Spleen (tissue), 11 donors: ENCODE measurements around the gene NXN. TPM values are rescaled to one million over a fixed set of nuclear protein-coding genes. Genes with fewer than 3 reads are reported as not detected.

Source experiments
- DNase-seq: peaks from one replicate; pipeline ENCODE4 v3.0.0-alpha.2; 2020
- H3K27ac ChIP-seq, 8 donors: fragments of 200-600 bp; sonication (generic) in 7 of 8; 1 replicate in 4 of 8; 2 replicates in 4 of 8; pipeline versions ENCODE4 v1.5.0 to v1.8.0; 2016 to 2021; ENCODE audit warnings: inconsistent platforms in 4 of 8, mild to moderate bottlenecking in 4 of 8, moderate library complexity in 1 of 8
- H3K27me3 ChIP-seq, 7 donors: fragments of 200-600 bp; sonication (generic) in 6 of 7; replicated peaks in 1 of 7; 1 replicate in 4 of 7; 2 replicates in 3 of 7; pipeline versions ENCODE4 v1.5.0 to v1.8.0; 2016 to 2021; ENCODE audit warnings: inconsistent platforms in 3 of 7, mild to moderate bottlenecking in 1 of 7
- H3K36me3 ChIP-seq, 6 donors: fragments of 200-600 bp; sonication (generic) in 5 of 6; 1 replicate in 4 of 6; 2 replicates in 2 of 6; pipeline versions ENCODE4 v1.5.0 to v1.8.0; 2016 to 2021; ENCODE audit warnings: inconsistent platforms in 2 of 6
- H3K4me1 ChIP-seq, 6 donors: fragments of 200-600 bp; sonication (generic) in 5 of 6; 1 replicate in 3 of 6; 2 replicates in 3 of 6; pipeline versions ENCODE4 v1.5.0 to v1.8.0; 2016 to 2021; ENCODE audit warnings: inconsistent platforms in 3 of 6
- H3K4me3 ChIP-seq, 8 donors: fragments of 200-600 bp; sonication (generic) in 7 of 8; 1 replicate in 4 of 8; 2 replicates in 4 of 8; pipeline versions ENCODE4 v1.5.0 to v1.8.0; 2016 to 2021; ENCODE audit warnings: inconsistent platforms in 4 of 8, mild to moderate bottlenecking in 4 of 8, moderate library complexity in 2 of 8
- H3K9me3 ChIP-seq, 8 donors: fragments of 200-600 bp; sonication (generic) in 7 of 8; 1 replicate in 4 of 8; 2 replicates in 4 of 8; pipeline versions ENCODE4 v1.5.0 to v1.8.0; 2016 to 2021; ENCODE audit warnings: inconsistent platforms in 4 of 8
- POLR2A ChIP-seq, 3 donors: fragments of 450-650 bp; IDR thresholded peaks; one replicate each; pipeline ENCODE4 v1.5.1; 2017; ENCODE audit warnings: antibody characterized with exemption in 3 of 3, mild to moderate bottlenecking in 1 of 3
- POLR2AphosphoS5 ChIP-seq, 3 donors: sonication (generic); formaldehyde crosslinking; IDR thresholded peaks; one replicate each; pipeline ENCODE4 v1.5.1; 2017; ENCODE audit warnings: antibody characterized with exemption in 3 of 3
- whole genome bisulfite sequencing, 5 donors: extraction: QIAGEN DNeasy Blood & Tissue Kit in 3 of 5; methylation state at CpG; one replicate each; pipeline versions ENCODE4 v1.1.5 to v1.1.7; 2013 to 2018; 5-methylcytosine and 5-hydroxymethylcytosine counted together
- intact Hi-C: fragments of 100-400 bp; cut with DNase I; formaldehyde crosslinking; loops from one replicate; pipeline ENCODE4 v1.15.0; 2023; ENCODE audit warnings: low total_unique reads
- polyA plus RNA-seq, 3 donors: library from polyadenylated mRNA; stranded (reverse); fragments of 200-250 nt; gene quantifications; one replicate each; pipeline ENCODE4 v1.2.1, GENCODE V29; 2013
- total RNA-seq, 7 donors: library from RNA; depleted of rRNA in 3 of 7; stranded (reverse); fragments of >200 nt in 3 of 7; fragmentation: NEBNext Ultra II Directional in 4 of 7; extraction: Animal tissue kit (Norgen Biotek cat#: 25700) in 4 of 7; gene quantifications; one replicate each; pipeline versions ENCODE4 v1.1.0 to v1.2.1, GENCODE V29; 2016 to 2021
- TF ChIP-seq, protein P1 (sequence below), 11 experiments: fragments of 200-600 bp in 7 of 11; fragments of 450-650 bp in 4 of 11; sonication (generic) in 4 of 11; IDR thresholded peaks in 8 of 11; conservative IDR thresholded peaks in 3 of 11; 1 replicate in 7 of 11; 2 replicates in 4 of 11; pipeline versions ENCODE4 v1.4.0 to v1.8.0; 2016 to 2021; ENCODE audit warnings: antibody characterized with exemption in 11 of 11, inconsistent platforms in 4 of 11, mild to moderate bottlenecking in 1 of 11
- donor health status: healthy with polysubstance abuse.
- donor health status: DM: no; HTN: no; CAD: no; lungs with moderate emphysema.
- donor health status: DM: no; HTN: no; CAD: no.
- donor health status: Bipolar disorder and iron deficiency.
- donor health status: healthy.
- donor health status: DM: no; HTN: no; CAD: no.
- donor health status: DM: yes; HTN: yes; CAD: no.

The NXN gene
- total and polyA plus RNA-seq, 10 donors = 3.9 to 21.4 (median 10.3) TPM

DNA sequence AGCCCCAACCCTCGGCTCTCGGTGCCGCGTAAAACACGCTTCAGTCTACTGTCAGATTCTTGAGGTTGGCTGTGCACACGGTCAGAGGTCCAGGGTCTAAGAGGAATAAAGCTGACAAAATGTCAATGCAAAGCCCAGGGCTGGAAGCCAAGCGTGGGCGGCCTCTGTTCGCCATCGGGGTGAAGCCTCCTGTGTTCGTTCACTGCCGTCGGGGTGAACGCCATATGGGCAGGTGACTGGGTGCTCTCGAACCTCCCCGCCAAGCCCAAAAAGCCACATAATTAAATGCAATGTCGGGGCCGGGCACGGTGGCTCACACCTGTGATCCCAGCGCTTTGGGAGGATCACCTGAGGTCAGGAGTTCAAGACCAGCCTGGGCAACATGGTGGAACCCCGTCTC, 152.8 kb downstream of the NXN start:
- no peak for TF ChIP-seq POLR2A (IDR thresholded peaks at IDR 0.05)
- TF ChIP-seq, protein P1, sequence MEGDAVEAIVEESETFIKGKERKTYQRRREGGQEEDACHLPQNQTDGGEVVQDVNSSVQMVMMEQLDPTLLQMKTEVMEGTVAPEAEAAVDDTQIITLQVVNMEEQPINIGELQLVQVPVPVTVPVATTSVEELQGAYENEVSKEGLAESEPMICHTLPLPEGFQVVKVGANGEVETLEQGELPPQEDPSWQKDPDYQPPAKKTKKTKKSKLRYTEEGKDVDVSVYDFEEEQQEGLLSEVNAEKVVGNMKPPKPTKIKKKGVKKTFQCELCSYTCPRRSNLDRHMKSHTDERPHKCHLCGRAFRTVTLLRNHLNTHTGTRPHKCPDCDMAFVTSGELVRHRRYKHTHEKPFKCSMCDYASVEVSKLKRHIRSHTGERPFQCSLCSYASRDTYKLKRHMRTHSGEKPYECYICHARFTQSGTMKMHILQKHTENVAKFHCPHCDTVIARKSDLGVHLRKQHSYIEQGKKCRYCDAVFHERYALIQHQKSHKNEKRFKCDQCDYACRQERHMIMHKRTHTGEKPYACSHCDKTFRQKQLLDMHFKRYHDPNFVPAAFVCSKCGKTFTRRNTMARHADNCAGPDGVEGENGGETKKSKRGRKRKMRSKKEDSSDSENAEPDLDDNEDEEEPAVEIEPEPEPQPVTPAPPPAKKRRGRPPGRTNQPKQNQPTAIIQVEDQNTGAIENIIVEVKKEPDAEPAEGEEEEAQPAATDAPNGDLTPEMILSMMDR (IDR thresholded peaks at IDR 0.05 in 8 of 11, conservative IDR thresholded peaks at IDR 0.05 in 3 of 11) = no peak
- WGBS, 5 donors = 88 to 93% (median 91%) methylated on average over 21 of the region's 21 CpGs
- intact Hi-C loops = no loop called here
- no peak for DNase-seq
- peaks cover 0 to 12% (median 0%) of the 10 kb centered on the region in 6 donors for H3K36me3 ChIP-seq
- no peak overlapping the region for H3K27ac ChIP-seq
- H3K27me3 ChIP-seq = no peaks in the 10 kb centered on the region
- no peak overlapping the region for H3K4me3 ChIP-seq
- no peaks in the 10 kb centered on the region for H3K4me1 ChIP-seq
- peaks cover 0 to 5% (median 0%) of the 10 kb centered on the region in 8 donors for H3K9me3 ChIP-seq

DNA sequence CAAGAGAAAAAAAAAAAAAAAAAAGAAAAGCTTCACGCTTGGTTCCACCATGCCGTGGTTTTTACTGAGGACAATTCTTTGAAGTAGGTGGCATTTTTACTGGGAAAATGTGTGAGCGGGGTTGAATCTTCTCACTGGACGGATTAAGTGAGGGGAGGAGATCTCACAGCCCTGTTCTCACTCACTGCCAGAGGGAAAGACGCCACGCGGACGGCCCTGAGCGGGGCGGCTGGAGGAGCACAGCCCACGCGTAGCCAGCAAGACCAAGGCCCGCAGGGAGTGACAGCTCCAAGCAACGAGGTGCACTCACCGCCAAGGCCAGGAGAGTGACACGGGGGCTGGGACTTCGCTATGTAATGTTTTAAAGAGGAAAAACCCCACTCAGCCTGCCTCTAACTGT, 154.4 kb downstream of the NXN start:
- intact Hi-C loops = no loop called here
- no peak overlapping the region for H3K27ac ChIP-seq
- no peaks in the 10 kb centered on the region for H3K4me1 ChIP-seq
- no peak overlapping the region for H3K4me3 ChIP-seq
- DNase-seq = no peak
- no peaks in the 10 kb centered on the region for H3K27me3 ChIP-seq
- no peak for TF ChIP-seq POLR2AphosphoS5 (IDR thresholded peaks at IDR 0.05)
- TF ChIP-seq, protein P1 (IDR thresholded peaks at IDR 0.05 in 8 of 11, conservative IDR thresholded peaks at IDR 0.05 in 3 of 11) = no peak
- TF ChIP-seq POLR2A (IDR thresholded peaks at IDR 0.05) = no peak
- H3K36me3 ChIP-seq = peaks cover 0 to 12% (median 0%) of the 10 kb centered on the region in 6 donors
- H3K9me3 ChIP-seq = no peaks in the 10 kb centered on the region
- 75 to 89% (median 83%) methylated on average over 17 of the region's 17 CpGs for WGBS, 5 donors

DNA sequence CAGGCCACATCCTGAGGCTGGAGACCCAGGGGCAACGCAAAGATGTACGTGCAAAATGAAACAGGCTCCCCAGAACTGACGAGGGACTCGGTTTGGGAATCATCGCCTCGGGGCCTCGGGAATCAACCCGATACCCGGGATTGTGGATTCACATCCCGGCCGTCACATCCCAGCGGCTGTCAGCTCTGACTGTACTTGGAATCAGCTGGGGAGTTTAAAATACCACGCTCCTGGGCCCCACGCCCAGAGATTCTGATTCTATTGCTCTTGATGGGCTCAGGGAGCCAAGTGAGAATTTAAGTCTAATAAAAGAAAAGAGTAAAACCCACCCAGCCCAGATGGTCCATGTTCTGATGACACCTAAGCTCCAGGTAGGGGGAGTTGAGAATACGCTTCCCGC, 155.2 kb downstream of the NXN start:
- H3K4me3 ChIP-seq = no peak overlapping the region
- intact Hi-C loops = no loop called here
- H3K27ac ChIP-seq = no peak overlapping the region
- WGBS, 5 donors = 87 to 92% (median 92%) methylated on average over 16 of the region's 16 CpGs
- H3K4me1 ChIP-seq = no peaks in the 10 kb centered on the region
- TF ChIP-seq POLR2A (IDR thresholded peaks at IDR 0.05) (no peak), POLR2AphosphoS5 (IDR thresholded peaks at IDR 0.05) (no peak)
- TF ChIP-seq, protein P1 (IDR thresholded peaks at IDR 0.05 in 8 of 11, conservative IDR thresholded peaks at IDR 0.05 in 3 of 11) = no peak
- no peaks in the 10 kb centered on the region for H3K27me3 ChIP-seq
- DNase-seq = no peak
- H3K9me3 ChIP-seq = no peaks in the 10 kb centered on the region
- H3K36me3 ChIP-seq = peaks cover 0 to 14% (median 0%) of the 10 kb centered on the region in 6 donors

DNA sequence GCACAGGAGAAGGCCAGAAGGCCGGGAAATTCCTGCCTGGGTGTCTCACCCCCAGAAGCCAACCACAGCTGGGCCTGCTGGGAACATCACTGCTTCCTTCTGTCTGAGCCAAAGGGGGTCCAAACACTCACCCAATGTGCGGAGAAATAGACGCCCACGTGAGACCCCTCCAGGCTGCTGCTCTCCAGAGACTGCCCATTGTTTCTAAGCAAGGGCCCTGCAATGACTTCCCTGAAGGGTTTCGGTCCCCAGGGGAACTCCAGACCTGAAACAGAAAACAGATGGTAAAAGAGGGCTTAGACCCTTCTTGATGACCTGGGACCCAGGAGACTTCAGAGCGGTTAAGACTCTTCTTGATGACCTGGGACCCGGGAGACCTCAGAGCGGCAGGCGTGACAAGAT, 156.1 kb downstream of the NXN start:
- no peak for TF ChIP-seq POLR2A (IDR thresholded peaks at IDR 0.05)
- TF ChIP-seq POLR2AphosphoS5 (IDR thresholded peaks at IDR 0.05) = no peak
- TF ChIP-seq, protein P1 (IDR thresholded peaks at IDR 0.05 in 8 of 11, conservative IDR thresholded peaks at IDR 0.05 in 3 of 11) = no peak
- Histone ChIP-seq H3K9me3 (no peaks in the 10 kb centered on the region), H3K27me3 (no peaks in the 10 kb centered on the region), H3K27ac (no peak overlapping the region), H3K4me1 (no peaks in the 10 kb centered on the region), H3K36me3 (peaks cover 0 to 21% (median 0%) of the 10 kb centered on the region in 6 donors), H3K4me3 (no peak overlapping the region)
- intact Hi-C loops = no loop called here
- WGBS, 5 donors = 76 to 86% (median 81%) methylated on average over 8 to 9 of the region's 9 CpGs
- DNase-seq = no peak
